HG03469 (cell line): ENCODE measurements around the gene SRP14.
"Not testable (repeated sequence)": the region's sequence is repeated elsewhere in the genome, so short reads cannot be mapped to it uniquely, and the experiment has no call there.

Experiments
- ATAC-seq: cut with Tn5 transposase; IDR thresholded peaks from one replicate; pipeline ENCODE4 v1.9.1; 2021; ENCODE audit warnings: mild to moderate bottlenecking, moderate library complexity, moderate number of reproducible peaks; ENCODE audit not compliant: unreplicated experiment

The SRP14 gene

DNA sequence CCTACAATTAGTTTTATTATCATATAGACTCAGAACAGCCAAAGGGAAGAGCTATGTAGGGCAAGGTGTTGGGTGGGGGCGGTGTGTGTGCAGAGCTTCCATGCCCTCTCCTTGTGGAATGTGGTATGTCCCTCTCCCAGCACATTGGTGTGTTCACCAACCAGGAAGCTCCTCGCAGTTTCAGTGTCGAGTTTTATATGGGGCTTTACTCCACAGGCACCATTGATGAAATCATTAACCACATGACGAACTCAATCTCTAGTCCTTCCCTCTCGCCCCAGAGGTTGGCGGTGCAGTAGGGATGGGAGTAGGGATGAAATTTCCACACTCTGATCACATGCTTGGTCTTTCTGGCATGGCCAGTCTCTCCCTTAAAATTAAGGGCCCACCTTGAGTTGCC lies 13.6 kb upstream of the SRP14 start:
- no peak for ATAC-seq

DNA sequence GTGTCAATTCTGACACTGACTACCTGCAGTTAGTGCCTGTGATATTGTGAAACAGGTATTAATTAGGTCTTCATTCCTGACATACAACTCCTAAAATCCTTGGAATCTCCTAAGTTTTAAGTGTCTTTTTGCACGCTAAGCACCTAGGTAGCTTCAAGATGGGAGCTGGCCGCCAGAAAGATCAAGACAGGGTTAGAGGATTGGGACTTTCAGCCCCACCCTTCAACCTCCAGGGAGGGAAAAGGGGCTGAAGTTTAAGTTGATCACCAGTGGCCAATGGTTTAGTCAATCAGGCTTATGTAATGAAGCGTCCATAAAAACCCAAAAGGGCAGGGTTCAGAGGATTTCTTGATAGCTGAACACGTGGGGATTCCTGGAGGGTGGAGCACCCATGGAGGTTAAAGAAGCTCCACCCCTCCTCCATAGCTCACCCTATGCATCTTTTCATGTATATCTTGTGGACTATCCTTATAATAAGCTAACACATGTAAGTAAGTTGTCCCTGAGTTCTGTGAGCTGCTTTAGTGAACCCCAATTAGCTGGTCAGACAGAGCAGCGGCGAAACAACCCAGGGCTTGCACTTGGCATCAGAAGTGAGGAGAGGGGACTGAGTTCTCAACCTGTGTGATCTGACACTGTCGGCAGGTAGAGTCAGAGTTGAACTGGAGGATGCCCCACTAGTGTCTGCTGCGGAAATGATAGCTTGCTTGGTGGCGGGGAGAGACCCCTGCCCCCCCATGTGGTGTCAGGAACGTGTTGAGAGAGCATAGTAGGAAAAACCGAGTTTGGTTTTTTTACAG lies 12.8 kb upstream of the SRP14 start:
- no peak for ATAC-seq

DNA sequence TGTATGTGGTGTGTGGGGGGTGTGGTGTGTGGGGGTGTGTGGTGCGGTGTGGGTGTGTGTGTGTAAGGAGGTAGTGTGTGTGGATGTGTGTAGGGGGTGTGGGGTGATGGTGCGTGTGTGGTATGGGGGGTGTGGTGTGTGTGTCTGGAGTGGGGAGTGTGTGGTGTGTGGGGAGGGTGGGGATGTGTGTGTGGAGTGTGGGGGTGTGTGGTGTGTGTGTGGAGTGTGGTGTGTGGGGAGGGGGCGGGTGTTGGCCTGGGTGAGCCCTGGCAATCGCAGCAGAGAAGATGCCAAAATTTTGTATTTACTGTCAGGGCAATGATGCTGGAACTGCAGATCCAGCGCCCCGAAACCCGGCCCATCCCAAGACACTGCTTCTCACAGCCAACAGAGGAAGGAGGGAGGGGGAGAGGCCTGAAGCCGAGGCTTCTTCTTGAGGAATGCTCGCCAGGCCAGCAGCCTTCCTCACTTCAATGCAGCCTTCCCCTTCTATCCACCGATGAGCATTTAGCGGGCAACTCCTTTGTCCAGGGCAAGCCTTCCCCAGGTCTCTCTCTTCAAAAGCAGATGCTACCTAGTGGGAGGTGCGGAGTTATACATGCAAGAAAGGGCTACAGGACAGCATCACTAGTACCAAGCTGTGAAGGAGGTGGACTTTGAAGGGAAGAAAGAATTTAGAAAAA lies 11.9 kb upstream of the SRP14 start:
- ATAC-seq = no peak

DNA sequence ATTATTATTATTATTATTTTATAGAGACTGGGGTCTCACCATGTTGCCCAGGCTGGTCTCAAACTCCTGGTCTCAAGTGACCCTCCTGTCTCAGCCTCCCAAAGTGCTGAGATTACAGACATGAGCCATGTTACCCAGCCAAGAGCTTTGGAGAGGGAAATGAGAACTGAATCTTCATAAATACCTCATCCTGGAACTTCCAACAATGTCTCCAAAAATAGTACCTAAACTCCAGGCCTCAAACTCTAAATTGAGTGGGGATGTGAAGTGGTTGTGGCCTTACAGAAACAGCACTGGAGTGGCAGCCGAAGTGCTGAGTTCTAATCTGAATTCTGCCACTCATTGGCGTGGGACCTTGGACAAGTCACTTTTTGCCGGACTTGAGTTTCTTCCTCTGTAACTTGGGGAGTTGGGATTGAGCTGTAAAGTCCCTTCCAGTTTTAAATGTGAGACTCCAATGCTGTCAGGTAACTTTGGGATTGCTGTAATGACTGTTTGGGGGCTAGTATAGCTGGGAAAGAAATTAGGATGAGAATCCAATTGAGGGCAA lies 10.0 kb upstream of the SRP14 start:
- ATAC-seq = no peak

DNA sequence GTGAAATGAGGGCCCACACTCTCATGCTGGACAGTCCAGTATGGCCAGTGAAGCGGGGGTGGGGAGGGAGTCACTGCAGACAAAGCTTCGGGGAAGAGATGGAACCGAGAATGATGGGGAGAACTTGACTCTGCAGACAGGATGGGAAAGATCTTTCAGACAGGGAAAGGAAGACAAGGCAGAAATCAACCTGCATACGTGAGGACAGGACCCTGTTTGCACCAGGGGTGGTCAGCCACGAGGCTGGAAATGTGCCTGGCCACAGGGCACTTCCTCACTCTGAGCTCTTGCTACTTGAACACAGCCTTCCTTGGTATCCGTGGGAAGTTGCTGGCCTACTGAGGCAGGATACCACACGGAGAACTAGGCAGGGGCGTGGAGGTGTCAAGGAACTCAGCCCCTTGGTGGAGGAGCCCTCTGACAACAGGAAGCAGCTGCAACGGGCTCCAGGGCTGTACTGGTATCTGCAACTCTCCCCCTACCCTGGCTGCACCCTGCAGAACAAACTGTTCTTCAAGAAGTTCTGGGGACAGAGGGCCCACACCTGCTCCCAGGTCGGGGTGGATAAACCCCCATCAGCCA lies 9.3 kb upstream of the SRP14 start:
- ATAC-seq = no peak

DNA sequence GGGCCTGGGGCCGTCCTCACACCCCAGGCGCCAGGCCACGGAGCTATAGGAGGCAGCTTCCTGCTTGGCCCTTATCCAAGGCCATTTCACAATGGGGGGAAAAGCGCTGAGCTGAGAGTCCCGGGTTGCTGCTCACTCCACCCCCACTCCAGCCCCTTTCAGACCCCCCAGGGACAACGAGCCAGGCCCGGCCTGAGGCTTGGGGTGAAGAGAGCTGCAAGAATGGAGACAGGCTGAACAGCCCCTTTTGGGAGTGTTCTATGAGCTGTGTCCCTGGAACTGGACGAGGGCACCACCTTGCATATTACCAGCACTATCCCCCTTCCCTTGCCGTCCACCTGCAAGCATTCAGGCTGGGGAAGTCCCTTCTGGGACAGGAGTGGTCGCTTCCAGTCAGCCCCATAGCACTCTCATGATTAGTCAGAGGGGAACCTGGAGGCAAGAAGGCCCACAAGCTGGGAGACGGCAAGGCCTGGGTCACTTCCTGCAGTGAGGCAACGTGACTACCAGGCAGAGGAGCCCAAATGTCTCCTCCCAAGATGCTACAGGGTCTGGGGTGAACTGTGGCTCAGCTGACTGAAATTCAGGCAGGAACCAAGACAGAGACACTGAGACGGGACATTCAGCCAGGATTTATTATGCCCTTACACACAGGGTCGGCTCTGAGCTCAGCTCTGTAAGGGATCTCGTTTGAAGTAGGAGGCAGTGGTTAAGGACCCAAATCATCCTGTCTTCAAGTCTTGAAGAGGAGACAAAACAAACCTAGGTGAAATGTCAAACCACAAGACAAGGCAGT lies 8.6 kb upstream of the SRP14 start:
- peak; percentile 53 for ATAC-seq

DNA sequence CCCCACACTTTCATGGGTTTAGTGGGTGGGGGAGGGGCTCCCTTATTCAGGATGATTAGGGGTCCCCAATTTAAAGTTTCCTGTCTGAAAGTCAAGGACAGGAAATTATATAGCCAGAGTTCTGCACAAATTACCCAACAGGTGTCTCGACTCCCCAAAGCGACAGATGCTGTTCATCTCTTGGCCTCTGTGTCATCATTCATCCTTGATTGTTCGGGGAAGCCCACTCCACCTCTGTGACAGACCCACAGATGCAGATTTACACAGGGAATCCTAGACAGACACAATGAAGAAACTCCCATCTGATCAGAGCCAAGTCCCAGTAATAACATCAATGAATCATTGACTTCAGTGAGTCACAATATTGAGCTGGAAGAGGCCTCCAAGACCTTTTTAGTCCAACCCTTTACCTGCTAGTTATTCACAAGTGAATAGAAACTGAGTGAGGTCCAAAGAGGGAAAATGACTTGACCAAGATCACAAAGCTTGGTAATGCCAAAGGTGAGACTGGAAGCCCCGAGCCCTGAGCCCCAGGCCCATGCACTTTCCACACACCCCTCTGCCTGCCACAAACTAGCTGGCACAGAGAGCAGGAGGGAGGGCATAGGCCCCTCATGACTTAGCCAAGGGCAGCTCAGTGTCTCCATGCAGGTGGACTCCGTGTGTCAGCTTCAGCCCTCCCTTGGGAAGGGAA lies 7.9 kb upstream of the SRP14 start:
- ATAC-seq = no peak

DNA sequence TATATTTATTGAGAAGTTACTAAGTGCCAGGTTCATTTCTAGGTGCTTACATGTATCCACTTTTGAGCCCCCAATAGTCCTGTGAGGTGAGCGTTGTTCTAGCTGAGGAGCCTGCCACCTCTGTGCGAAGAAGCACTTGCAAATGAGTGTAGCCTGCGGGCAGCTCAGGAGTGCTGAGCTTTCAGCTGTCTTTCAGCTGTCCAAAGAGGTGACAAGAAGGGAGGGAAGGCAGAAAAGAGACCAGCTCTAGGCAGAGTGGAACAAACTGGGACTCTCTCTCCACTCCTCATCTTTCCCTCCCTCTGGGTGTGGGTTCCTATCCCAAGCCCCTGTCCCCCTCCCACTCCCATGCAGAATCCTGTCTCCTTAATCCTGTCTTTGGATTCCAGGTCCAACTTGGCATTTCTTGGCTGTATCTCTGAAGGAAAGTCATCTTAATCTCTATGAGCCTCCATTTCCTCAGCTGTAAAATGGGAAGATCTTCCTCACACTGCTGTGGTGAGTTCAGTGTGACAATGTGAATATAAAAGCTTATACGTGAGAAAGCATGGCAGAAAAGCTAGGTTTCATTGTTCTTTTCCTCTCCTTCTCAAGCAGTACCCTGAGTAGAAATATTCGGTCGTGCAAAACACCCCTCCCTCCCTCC lies 6.7 kb upstream of the SRP14 start:
- ATAC-seq = peak; percentile 10

DNA sequence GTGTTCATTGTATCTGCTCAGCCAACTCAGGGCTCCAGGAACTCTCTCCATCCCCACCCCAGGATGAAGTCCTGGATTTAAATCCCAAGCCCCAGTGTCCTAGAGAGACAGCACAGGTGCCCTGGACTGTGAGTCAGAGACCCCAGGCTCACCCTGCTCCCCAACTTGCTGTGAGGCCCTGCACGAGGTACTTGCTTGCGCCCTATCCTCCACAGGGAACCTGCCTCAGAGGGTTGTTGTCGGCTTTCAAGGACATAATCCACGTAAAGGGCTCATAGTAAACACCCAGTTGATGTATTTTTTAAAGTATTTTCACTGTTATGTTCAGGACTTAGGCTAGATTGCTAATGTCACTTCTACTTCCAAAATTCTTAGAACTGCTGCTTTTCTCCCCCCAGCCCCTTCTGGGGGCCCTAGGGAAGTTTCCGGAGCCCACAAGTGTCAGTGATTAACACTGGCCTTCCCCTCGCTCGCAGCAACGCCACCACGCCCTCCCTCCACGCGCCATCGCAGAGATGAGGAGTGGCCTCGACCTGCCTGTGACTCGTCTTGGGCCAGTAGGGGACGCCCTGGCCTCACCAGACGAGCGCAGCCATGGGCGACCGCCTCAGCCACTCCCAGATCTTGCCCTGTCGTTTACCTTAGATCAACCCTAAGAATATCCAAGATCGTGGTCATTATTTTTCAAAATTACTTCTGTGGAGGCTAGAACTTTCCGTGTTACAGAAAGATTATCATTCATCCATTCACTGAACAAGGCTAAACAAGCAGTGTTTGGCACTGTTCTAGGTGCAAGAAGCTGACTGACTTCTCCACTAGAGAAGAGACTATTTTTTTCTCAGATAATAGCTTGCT lies 6.0 kb upstream of the SRP14 start:
- ATAC-seq = peak; percentile 53

DNA sequence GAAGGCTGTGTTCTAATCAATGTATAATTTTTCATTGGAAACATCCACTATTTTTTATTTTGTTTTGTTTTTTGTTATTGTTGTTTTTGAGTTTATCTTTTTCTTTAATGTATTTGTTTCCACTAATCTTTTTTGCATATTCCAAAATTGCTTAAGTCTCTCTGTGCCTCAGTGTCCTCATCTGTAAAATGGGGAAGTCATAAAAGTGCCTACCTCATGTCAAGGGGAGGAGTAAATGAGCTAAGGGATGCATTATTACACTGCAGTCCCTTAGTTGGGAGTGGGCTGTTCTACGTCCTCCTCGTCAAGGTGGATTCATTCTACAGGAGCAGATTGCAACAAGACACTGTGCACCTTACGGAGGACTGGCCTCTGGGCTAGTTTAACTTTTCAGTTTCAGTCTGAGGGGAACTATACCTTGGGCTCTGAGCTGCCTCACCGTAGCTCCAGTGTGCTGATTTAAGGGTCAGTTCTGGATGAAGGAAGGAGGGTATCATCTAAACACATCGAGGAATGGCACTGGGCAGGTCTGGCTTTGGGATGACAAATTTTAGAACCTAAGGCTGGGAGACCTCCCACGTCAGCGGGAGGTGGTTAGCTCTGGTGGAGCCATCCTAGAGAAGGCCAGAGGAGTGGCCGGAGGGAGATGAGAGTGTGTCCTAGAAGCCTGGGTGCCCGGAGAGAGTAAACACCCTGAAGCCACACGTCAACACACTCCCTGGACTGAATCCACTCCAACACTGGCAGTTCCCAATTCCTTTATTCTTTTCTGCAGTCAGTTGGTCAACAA lies 5.1 kb upstream of the SRP14 start:
- ATAC-seq = no peak

DNA sequence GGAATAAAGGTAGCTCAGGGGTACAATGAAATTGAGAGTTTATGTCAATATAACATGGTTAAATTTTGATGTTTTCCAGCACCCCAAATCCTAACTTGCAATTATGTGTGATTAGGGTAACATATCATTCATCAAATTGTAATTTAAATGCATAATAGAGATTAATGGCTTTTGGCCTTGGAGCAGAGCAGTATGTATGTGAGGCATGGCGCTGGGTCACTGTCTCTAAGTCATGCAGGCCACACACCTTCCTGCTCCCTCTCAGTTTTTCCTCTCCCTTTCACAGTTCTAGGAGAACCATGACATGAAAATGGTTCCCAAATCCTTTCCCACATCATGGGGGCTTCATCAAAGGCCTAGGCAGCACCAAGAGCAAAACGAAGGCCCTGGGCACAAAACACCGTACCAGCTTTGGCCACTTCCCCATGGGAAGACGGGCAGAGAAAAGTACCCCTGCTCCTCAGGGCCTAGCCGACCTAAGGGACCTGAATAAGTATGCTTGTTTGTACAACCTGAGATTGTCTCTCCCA lies 3.9 kb upstream of the SRP14 start:
- ATAC-seq = no peak

DNA sequence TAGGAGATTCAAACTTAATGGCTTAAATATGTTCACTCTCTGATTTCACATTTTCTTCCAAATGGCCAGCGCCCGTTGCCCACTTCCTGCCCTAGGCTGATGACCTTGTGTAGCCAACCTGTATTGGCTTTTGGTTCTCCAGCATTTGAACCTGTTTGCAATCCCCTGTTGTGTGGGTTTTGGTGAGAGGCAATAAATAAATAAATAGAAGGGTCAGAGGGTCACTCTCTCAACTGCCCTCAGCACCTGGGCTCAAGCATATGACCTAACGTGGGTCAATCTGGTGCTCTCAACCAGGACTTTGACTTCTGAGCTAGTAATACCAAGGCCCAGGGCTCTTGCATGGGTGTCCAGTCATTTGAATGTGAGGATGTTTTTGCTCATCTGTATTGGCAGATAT lies 1.8 kb upstream of the SRP14 start:
- no peak for ATAC-seq

DNA sequence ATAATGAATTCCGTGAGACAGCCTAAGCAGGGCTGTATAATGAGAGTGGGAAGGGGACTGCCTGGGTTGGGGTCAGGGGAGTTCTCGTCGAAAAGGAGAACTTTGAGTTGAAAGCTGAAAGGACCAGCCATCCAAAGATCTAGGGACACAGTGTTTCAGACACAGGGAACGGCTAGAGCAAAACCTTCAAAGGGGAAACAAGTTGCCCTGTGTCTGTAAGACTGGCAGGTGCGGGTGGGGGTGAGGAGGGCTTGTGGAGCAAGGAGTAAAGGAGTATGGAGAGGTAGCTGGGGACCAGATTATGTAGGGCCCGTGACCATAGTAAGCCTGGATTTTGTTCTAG lies 1.3 kb upstream of the SRP14 start:
- no peak for ATAC-seq

DNA sequence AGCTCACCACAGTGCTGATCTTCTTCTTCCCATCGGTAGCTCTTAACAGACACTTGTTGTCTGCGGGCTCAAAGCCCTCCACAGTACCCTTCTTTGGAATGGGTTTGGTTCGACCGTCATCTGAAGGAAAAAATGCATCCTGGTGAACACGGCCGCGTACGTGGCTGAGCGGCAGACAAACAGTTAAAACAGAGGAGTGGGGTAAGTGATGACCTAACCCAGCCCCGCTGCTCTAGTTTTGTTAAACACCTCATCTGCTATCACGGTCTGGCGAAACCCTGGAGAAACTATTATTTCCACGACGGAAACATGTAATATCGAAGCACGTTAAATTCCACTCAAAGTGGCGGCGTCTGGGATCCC lies 725 bp downstream of the SRP14 start:
- no peak for ATAC-seq

DNA sequence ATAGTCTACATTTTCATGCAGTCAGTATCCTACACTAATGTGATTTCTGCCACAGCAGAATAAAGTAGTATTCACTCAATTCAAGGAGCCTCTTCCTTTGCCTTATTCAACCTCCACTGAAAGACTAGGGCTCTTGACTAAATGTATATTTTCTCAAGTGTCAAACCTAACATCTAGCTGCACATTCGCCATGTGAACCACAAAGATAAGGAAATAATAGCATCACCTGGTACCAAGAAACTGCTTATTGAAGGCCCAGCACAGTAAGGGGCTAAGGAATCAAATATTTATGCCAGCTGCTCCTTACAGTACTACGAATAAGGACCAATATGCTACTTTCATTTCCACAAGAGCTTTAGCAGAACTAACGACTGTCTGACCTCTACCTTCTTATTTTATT lies 1.3 kb downstream of the SRP14 start:
- ATAC-seq = no peak

DNA sequence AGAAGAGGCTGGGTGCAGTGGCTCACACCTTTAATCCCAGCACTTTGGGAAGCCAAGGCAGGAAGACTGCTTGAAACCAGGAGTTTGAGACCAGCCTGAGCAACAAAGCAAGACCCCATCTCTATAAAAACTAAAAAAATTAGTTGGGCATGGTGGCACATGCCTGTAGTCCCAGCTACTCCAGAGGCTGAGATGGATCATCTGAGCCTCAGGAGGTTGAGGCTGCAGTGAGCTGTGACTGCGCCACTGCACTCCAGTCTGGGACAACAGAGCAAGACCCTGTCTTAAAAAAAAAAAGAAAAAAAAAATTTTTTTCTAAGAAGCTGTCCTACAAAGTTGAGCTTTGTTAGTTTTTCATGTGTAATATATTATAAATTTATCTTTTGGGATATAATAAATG lies 3.8 kb downstream of the SRP14 start:
- not testable (repeated sequence) for ATAC-seq

DNA sequence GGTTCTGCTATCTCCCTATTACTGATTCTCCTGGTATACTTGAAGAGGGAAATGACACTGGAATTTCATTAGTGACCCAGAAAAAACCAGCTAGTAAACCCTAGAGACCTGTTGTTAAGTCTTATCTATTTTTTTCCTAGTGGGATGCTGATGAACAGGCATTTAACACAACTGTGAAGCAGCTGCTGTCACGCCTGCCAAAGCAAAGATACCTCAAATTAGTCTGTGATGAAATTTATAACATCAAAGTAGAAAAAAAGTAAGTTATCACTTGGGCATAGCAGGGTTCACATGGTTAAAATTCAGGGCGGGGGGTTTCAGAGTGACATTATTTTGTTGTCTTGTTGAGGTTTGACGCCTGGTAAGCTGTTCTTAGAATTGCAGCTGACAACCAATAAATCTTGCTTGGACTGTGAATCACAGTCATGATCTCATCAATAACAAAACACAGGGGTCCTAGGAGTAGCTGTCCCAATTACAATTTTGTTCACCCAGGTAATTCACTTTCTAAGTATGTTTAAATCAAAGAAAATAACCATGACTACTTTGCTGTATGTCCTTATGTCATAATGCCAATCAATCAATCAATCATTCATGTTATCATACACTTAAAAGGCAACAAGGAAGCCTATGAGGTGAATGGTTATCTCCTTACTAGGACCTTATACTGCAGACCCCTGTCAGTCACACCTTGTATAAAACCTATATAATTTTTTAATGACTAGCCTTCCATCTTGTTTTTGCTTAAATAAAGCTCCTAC lies 4.6 kb downstream of the SRP14 start:
- no peak for ATAC-seq
